ENCODE results near the gene ITIH4. TPM values are rescaled to one million over a fixed set of nuclear protein-coding genes. Genes with fewer than 3 reads are reported as not detected.

The ITIH4 gene
- polyA plus RNA-seq, 1 experiment: 1.4 TPM

DNA sequence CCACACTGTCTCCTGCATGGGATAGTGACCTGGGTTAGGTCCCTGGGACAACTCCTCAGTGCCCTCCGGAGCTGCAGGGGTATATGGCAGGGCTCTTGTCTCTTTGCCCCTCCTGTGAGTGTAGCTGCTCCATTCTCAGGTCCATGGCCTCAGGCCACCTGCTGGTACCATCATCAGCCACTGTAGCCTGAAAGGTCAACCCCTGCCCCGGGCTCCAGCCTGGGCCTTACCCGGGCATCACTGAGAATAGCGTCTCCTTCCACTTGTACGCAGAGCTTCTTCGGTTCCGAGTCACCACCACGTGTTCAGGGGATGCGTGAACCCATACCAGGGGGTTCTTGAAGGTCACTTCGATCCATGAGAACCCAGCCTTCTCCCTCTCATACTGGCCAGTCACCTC, 13.8 kb downstream of the ITIH4 start:
- no peak for DNase-seq (ENCODE audit: low read depth)
- ChIA-PET POLR2A (no interaction called here), CTCF (interaction anchor here (0.8 kb wide), 1 partner anchor 13 kb away, joined by 3 read pairs; no protein-coding TSS in a partner anchor)
- no peaks in the 10 kb centered on the region for H3K36me3 ChIP-seq (ENCODE audit: control insufficient read depth, insufficient read depth, low read length)
- peaks cover 1% of the 10 kb centered on the region for H3K27me3 ChIP-seq (ENCODE audit: control insufficient read depth, insufficient read depth, low read length)
- no peak overlapping the region for H3K4me3 ChIP-seq (ENCODE audit: low read depth, low read length)
- TF ChIP-seq, protein P1, sequence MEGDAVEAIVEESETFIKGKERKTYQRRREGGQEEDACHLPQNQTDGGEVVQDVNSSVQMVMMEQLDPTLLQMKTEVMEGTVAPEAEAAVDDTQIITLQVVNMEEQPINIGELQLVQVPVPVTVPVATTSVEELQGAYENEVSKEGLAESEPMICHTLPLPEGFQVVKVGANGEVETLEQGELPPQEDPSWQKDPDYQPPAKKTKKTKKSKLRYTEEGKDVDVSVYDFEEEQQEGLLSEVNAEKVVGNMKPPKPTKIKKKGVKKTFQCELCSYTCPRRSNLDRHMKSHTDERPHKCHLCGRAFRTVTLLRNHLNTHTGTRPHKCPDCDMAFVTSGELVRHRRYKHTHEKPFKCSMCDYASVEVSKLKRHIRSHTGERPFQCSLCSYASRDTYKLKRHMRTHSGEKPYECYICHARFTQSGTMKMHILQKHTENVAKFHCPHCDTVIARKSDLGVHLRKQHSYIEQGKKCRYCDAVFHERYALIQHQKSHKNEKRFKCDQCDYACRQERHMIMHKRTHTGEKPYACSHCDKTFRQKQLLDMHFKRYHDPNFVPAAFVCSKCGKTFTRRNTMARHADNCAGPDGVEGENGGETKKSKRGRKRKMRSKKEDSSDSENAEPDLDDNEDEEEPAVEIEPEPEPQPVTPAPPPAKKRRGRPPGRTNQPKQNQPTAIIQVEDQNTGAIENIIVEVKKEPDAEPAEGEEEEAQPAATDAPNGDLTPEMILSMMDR (IDR thresholded peaks at IDR 0.05; ENCODE audit: insufficient read depth, low read depth, low read length): no peak

DNA sequence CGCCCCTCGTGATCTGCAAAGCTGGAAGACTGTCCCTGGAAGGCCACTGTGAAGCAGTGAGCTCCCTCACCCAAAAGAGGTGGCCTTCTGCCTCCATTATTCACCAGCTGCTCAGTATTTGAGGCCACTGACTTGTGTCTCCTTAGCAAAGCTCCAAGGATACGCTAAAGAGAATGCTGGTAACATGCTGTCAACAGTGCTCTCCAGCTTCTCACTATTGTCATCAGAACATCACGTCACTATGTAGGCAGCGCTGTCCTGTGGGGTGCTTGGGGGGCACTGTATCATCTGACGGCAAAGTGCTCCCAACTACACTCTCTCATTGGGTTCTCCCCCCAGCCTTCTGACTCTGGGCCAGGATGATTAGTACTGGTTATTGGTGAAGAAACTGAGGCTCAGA, 14.3 kb downstream of the ITIH4 start:
- CTCF ChIA-PET: interaction anchor here (0.8 kb wide), 1 partner anchor 13 kb away, joined by 3 read pairs; no protein-coding TSS in a partner anchor
- Histone ChIP-seq H3K27me3 (ENCODE audit: control insufficient read depth, insufficient read depth, low read length) (peaks cover 1% of the 10 kb centered on the region), H3K4me3 (ENCODE audit: low read depth, low read length) (no peak overlapping the region), H3K36me3 (ENCODE audit: control insufficient read depth, insufficient read depth, low read length) (no peaks in the 10 kb centered on the region)
- TF ChIP-seq, protein P1 (IDR thresholded peaks at IDR 0.05; ENCODE audit: insufficient read depth, low read depth, low read length): no peak
- POLR2A ChIA-PET: no interaction called here
- DNase-seq (ENCODE audit: low read depth): no peak

GRCh38 chr3:52813810-52814209, 16.7 kb downstream of the ITIH4 start:
- H3K27me3 ChIP-seq (ENCODE audit: control insufficient read depth, insufficient read depth, low read length): peaks cover 1% of the 10 kb centered on the region
- TF ChIP-seq, protein P1 (IDR thresholded peaks at IDR 0.05; ENCODE audit: insufficient read depth, low read depth, low read length): no peak
- CTCF ChIA-PET: interaction anchor here (0.7 kb wide), 1 partner anchor 19 kb away, joined by 3 read pairs; no protein-coding TSS in a partner anchor
- H3K36me3 ChIP-seq (ENCODE audit: control insufficient read depth, insufficient read depth, low read length): no peaks in the 10 kb centered on the region
- no peak overlapping the region for H3K4me3 ChIP-seq (ENCODE audit: low read depth, low read length)
- POLR2A ChIA-PET: no interaction called here
- no peak for DNase-seq (ENCODE audit: low read depth)

GRCh38 chr3:52811452-52812011, 18.9 kb downstream of the ITIH4 start:
- Histone ChIP-seq H3K27me3 (ENCODE audit: control insufficient read depth, insufficient read depth, low read length) (peaks cover 3% of the 10 kb centered on the region), H3K4me3 (ENCODE audit: low read depth, low read length) (no peak overlapping the region), H3K36me3 (ENCODE audit: control insufficient read depth, insufficient read depth, low read length) (no peaks in the 10 kb centered on the region)
- ChIA-PET CTCF (interaction anchor here (0.7 to 2.9 kb wide), 3 partner anchors 10 to 13 kb away, joined by 3 to 9 read pairs (median 3); no protein-coding TSS in a partner anchor), POLR2A (no interaction called here)
- DNase-seq (ENCODE audit: low read depth): no peak
- TF ChIP-seq, protein P1 (IDR thresholded peaks at IDR 0.05; ENCODE audit: insufficient read depth, low read depth, low read length): no peak

DNA sequence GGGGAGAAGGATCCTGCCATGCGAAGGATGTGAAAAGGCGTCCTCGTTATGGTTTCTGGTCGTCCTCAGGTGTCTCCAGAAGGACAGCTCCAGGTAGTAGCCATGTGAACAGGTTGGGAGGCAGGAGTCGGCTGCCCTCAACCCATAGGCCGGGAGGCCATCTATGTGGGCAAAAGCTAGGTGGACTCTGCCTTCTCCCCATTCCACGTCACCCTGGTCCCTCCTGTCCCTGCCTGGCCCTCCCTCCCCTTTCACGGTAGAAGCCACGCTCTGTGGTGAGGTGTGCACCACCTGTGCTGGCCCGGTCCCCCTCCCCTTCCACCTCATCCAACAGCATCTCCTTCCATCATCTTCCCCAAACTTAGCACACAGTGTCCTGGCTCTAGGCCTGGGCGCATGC, 19.5 kb downstream of the ITIH4 start:
- ChIA-PET CTCF (interaction anchor here (2.9 kb wide), 1 partner anchor 10 kb away, joined by 9 read pairs; no protein-coding TSS in a partner anchor), POLR2A (no interaction called here)
- no peak for DNase-seq (ENCODE audit: low read depth)
- peaks cover 3% of the 10 kb centered on the region for H3K27me3 ChIP-seq (ENCODE audit: control insufficient read depth, insufficient read depth, low read length)
- no peak overlapping the region for H3K4me3 ChIP-seq (ENCODE audit: low read depth, low read length)
- TF ChIP-seq, protein P1 (IDR thresholded peaks at IDR 0.05; ENCODE audit: insufficient read depth, low read depth, low read length): no peak
- no peaks in the 10 kb centered on the region for H3K36me3 ChIP-seq (ENCODE audit: control insufficient read depth, insufficient read depth, low read length)

All from BJ (cell line).